NCI-H345 treated with DMSO at 0.1 percent for 48 hours (cell line): ENCODE results near the gene ADPGK.

Experiments
- DNase-seq: peaks from one replicate; lab custom pipeline; 2025; ENCODE audit not compliant: unreplicated experiment; lab: John Stamatoyannopoulos, UW

The ADPGK gene

DNA sequence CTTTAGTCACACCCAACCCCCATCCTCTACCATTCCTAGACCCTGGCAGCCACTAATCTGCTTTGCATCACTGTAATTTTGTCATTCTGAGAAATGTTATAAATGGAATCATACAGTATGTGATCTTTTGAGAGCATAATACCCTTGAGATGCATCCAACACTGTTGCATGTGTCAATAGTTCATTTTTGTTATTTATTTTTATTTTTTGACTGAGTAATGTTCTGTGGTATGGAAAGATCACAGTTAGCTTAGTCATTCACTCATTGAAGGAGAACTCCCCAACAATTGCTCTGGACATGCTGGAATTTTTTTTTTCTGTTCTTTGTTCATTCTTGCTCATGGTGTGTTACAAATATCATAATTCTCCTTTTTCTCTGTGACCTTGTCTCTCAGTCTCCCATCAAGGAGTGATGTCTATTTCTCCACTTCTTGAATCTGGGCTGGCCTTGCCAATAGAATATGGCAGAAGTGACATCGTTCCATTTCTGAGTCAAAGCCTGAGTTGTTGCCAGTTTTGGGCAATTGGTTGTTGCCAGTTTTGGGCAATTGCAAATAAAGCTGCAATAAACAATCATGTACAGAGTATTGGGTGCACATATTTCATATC is 6.8 kb upstream of the ADPGK start:
- no peak for DNase-seq

GRCh38 chr15:72787526-72787925 is 4.0 kb upstream of the ADPGK start:
- DNase-seq = no peak

GRCh38 chr15:72786676-72787345 is 3.3 kb upstream of the ADPGK start:
- no peak for DNase-seq

GRCh38 chr15:72786242-72786641 is 2.7 kb upstream of the ADPGK start:
- no peak for DNase-seq

DNA sequence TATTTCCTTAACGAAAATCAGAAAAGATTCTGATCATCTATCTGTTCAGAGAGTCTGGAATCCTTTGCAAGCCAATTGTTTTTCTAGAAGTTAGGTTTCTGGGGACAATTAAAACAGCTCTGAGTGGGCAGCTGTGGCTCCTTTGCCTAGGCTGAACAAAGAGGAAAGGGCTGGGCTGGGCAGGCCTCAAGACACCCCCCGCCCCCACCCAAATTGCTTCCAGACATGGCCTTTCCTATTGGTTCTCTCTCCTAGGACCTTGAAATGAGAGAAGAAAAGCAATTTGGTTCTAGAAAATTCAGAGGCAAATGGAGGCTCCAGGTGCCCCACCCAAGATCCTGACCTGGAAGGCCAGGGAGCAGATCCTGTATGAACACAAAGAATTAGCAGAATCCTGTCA is 2.3 kb upstream of the ADPGK start:
- no peak for DNase-seq

DNA sequence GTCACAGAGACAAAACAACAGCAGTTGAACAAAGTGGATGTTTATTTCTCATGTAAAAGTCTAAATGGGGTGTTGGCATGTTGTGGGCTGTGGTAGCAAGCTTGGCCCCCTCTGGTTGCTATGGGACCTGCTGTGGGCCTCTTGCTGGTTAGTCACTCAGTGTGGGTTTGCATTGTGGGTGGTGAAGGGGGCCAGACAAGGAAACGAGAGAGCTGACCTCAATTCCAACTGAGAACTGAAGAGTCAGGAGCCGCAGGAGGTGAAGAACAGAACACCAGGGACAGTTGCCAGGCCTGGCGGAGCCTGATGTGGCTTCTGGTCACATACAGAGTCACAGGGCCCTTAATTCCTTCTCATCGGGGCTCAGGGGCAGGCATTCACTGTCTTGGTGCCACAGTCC is 1.9 kb upstream of the ADPGK start:
- no peak for DNase-seq

GRCh38 chr15:72784456-72784876 is 908 bp upstream of the ADPGK start:
- DNase-seq = no peak

DNA sequence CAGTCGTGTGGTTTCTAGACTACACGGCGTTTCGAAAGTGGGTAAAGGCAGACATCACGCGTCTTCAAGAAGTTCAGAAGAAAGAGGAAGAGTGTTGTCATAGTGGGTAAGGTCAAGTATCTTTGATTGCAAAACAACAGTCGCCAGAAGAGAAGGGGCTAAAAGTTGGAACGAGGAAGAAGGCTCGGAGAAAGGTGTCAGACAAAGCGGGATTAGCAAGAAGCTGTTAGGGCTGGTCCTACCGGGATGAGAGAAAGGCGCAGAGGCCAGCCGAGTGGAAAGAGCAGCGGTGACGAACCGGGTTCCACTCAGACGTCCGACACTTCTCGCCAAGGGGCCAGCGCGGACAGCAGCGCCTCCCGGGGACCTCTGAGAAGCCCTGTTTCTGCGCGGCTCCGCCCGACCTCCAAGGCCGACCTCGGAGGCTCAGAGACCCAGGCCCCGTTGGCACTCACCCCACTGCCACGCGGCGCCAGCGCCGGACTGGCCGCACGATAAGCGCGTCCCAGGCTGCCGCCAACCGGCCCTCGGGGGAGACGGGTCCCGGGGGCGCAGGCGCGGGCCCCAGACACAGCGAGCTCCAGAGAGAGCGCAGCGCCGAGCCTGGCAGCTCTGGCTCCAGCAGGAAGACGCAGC is 436 bp downstream of the ADPGK start:
- DNase-seq = no peak

GRCh38 chr15:72782274-72783003 is 1.1 kb downstream of the ADPGK start:
- no peak for DNase-seq

DNA sequence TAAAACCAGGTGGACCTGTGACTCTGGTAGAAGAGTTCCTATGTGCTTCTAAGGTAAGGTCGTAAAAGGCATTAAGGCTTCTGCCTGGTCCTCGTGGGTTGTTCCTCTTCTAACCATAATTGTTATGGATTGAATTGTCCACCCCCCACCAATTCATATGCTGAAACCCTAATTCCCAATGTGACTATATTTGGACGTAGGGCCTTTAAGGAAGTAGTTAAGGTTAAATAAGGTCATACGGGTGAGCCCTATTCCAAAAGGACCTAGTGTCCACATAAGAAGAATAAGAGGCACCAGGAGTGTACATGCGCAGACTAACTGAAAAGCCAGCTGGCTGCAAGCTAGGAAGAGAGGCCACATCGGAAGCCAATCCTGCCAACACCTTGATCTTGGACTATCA is 1.9 kb downstream of the ADPGK start:
- no peak for DNase-seq

DNA sequence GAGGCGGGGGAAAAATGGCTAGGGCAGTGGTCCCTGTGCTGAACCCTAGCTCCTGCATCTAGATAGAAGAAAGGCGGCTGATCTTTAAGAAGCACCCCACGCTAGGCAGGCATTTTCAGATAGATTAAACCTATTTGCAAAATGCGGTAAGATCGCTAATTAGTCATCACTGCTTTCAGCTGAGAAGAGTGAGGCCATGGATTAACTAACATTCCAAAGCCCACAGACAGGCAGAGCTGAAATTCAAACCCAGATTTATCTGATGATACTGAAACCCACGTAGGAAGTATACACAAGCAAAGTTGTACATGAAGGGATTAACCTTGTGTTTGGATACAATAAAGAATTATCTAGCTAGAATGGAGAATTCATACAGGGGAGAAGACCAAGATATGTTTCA is 4.8 kb downstream of the ADPGK start:
- DNase-seq = no peak

GRCh38 chr15:72774696-72775383 is 8.7 kb downstream of the ADPGK start:
- DNase-seq = no peak

DNA sequence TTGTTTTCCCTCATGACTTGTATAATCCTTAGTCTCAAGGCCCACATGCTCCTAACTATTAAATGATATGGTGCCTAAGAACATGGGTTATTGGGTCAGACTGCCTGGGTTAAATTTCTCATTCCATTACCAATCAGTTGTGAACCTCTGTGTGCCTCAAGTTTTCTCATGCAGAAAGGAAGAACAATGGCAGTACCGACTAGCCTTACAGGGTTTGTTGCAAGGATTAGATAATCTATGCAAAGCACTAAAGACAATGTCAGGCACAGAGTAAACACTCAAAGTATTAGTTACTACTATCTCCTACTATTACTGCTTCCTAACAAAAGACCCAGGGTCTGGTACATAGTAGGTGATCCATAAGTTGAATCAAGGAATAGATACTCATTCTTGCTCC is 12.2 kb downstream of the ADPGK start:
- DNase-seq = no peak

GRCh38 chr15:72770673-72771328 is 12.8 kb downstream of the ADPGK start:
- no peak for DNase-seq

- no peak for DNase-seq
Observed at GRCh38 chr15:72766780-72767179, 16.8 kb downstream of the ADPGK start.

DNA sequence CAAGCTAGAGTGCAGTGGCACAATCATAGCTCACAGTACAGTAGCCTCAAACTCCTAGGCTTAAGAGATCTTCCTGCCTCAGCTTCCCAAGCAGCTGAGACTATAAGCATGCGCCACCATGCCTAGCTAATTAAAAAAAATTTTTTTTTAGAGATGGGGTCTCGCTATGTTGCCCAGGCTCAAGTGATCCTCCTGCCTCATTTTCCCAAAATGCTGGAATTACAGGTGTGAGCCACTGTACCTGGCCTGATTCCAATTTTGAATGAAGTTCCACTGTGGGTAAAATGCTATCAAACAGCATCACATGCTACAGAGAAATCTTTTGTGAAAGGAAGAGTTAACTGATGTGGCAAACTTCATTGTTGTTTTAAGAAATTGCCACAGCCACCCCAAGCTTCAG is 17.5 kb downstream of the ADPGK start:
- DNase-seq = no peak

DNA sequence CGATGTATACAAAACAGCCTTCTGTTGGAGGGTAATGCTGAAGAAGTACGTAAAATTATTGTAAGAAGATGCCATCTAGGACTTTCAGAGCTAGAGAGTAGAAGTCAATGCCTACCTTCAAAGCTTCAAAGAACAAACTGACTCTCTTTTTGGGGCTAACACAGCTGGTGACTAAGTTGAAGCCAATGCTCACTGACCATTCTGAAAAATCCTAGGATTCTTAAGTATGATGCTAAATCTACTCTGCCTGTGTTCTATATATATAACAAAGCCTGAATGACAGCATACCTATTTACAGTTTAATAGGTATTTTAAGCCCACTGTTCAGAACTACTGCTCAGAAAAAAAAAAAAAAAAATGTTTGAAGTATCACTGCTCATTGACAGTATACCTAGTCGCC is 18.9 kb downstream of the ADPGK start:
- no peak for DNase-seq

GRCh38 chr15:72760590-72761260 is 22.8 kb downstream of the ADPGK start:
- no peak for DNase-seq

- no peak for DNase-seq
Observed at GRCh38 chr15:72758182-72758581, 25.4 kb downstream of the ADPGK start.

DNA sequence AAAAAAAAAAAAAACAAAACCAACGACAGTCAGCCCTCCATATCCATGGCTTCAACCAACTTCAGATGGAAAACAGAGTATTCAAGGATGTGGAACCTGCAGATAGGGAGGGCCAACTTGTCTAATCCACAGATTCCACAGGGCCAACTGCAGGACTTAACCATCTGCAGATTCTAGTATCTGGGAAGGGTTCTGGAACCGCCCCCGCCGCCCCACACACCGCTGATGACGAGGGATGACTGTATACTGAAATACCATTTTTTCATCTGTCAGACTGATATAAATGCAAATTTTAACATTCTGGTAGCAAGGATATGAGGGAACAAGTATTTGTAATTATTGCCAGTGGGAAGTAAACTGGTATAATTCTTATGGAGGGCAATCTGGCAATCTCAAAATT is 29.5 kb downstream of the ADPGK start:
- no peak for DNase-seq
